IPS-NIHi7 (cell line): ENCODE measurements around the gene CHN1.

Source experiments
- DNase-seq: peaks from one replicate; pipeline ENCODE4 v3.0.0; 2012; ENCODE audit warnings: mixed read lengths; ENCODE audit errors: extremely low spot score

CHN1 gene

DNA sequence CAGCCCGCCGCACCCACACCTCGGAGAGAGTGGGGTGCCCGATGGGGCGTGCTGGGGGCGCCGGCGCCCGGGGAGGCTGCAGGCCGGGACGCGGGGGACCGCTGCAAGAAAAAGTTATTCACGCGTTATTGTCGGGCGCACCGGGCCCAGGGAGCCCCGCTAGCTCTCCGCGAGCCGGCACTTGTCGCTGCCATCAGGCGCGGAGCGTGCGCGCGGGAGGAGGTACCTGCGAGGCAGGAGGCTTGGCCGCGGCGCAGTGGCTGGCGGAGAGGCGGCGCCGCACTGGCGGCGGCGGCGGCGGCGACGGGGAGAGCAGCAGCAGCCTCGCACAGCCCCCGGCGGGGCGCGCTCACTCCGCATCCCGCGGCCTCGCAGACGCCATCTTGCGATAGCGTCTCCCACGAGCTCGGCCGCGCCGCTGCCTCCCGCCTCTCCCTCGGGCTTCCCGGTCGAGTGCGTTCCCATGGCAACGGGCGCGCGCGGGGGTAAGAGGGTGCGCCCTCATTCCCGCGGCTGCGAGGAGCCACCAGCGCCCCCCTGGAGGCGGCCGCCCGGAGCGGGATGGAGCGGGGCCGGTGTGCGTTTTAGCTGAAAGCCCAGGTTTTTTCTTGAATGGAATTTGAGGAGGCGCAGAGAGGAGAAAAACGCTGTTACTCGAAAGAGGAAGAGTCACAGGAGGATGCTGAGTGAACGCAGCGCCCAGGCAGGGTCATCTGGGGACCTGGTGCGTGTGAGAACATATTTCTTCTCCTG lies at the start of gene CHN1:
TSS of gene CHN1 (minus strand) at position 402 of the 753 bp plus-strand sequence. CDS start 469 bp downstream, outside the sequence.
- peak; percentile 80 for DNase-seq

GRCh38 chr2:175054340-175054739 lies 49.2 kb upstream of the CHN1 start:
- no peak for DNase-seq

DNA sequence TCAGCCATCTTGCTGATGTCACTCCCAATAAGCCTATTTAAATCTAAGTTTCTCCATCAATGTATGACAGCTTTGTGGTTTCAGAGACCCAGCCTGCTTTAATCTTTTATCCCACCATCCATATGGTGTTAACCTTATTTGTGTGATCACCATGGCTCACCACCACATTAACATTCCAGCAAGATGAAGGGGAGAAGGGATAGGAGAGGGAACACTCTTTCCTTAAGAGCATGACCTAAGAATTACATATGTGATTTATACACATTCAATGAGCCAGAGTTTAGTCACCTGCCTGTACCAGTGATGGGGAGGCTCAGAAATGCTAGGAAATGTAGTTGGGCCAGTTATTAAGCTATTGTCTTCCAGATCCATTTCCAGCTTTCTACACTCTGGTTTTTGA lies 44.5 kb upstream of the CHN1 start:
- no peak for DNase-seq

GRCh38 chr2:175048275-175048674 lies 43.1 kb upstream of the CHN1 start:
- DNase-seq: no peak

DNA sequence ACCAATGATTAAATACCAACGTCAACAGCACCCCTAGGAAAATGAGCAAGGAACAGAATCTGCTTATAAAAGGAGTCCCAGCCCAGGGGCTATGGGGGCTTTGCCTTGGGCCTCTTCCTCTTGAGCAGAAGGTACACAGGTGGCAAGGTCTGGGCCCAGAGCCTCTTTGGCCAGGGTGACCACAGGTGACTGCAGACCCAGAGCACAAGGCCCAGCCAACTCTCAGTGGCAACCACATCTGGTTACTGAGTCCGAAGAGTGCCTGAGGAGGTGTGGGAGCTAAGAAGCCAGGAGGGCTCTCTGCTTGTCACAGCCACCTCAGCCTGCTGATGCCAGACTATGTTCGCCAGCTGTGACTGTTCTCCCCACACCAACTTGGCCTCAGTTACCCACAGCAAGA lies 34.3 kb upstream of the CHN1 start:
- no peak for DNase-seq

DNA sequence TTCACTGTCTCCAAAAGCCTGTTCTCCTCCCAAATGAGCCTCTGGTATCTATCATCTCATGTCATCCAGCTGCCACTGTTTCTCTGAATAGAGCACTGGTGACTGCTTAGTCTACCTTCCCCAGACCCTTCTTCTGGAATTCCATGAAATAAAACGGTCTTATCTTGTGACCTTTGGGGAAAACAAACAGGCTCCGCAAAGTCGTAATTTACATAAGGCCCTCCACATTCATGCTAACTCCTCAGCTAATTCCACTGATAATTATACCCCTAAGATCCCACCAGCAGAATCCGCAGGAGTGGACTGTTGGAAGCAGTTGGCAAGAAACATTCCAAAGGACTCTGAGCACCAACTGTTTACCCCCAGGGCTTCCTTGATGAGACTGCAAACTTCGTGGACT lies 33.9 kb upstream of the CHN1 start:
- DNase-seq: no peak

GRCh38 chr2:175037941-175038340 lies 32.8 kb upstream of the CHN1 start:
- no peak for DNase-seq

- no peak for DNase-seq
Observed at GRCh38 chr2:175036582-175037018, 31.4 kb upstream of the CHN1 start.

DNA sequence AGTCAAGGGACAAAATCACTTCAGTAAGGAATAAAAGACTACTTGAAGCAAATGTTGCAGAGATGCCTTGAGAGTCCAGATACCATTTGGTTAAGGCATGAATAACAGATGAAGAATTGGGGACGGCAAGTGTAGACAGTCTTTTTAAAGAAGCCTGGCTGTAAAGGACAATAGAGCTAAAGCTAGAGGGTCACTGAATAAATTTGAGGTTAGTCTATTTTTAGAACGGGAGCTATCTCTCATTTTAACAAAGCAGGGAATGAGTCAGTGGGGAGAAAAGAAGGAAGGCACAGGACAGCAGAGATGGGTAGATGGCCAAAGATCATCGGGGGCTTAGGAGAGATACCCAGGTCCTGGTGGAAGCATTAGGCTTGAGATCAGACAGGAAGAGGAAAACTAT lies 30.6 kb upstream of the CHN1 start:
- no peak for DNase-seq

DNA sequence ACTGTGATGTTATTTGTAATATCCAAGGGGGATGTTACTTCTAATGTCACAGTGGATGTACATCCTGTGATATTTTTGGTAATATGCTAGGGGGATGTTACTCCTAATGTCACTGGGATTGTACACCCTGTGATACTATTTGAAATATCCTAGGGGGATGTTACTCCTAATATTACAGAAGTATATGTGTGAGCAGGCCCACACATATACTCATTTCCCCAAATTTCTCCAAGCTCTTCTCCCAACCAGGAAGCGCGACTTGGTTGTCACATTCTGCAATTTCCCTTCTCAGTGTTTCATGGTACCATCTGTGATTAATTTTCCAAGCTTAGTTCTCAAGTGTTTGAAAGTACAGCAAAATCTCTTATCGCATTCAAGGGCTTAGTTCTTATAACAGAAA lies 29.5 kb upstream of the CHN1 start:
- no peak for DNase-seq

GRCh38 chr2:175030380-175031271 lies 25.4 kb upstream of the CHN1 start:
- peak; percentile 70 for DNase-seq

DNA sequence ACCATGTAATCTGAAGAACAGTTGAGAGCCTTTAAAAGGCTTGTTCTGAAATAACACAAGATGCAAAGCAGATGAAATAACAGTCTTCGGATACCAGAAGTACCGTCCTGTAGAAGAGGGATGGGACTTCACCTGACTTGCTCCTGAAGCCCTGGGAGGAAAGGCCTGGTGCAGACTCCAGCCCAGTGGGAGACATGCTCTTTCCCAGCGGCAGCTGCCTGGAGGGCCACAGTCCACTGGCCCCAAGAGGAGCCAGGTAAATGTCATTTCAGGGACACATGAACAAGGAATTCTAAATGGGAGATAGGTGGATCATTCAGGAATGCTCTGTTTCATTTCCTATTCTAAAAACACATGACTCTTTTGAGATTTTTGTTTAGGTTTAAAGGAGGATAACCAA lies 22.6 kb upstream of the CHN1 start:
- DNase-seq: no peak

GRCh38 chr2:175026385-175026784 lies 21.2 kb upstream of the CHN1 start:
- no peak for DNase-seq

DNA sequence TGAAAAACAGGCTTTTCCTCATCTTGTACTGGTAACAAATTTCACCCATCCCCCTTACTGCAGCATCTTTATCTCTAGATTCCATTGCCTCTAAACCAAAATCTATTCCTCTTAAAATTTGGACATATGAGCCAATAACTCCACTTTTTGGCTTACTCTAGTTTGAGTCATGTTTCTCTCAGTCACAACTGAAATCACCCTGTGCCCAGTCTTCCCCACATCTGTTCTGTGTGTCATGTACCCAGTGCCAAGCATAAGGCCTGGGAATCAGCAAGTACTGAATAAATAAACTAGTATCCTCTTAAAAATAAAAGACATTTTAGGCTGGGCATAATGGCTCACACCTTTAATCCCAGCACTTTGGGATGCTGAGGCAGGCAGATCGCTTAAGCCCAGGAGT lies 20.8 kb upstream of the CHN1 start:
- DNase-seq: no peak

DNA sequence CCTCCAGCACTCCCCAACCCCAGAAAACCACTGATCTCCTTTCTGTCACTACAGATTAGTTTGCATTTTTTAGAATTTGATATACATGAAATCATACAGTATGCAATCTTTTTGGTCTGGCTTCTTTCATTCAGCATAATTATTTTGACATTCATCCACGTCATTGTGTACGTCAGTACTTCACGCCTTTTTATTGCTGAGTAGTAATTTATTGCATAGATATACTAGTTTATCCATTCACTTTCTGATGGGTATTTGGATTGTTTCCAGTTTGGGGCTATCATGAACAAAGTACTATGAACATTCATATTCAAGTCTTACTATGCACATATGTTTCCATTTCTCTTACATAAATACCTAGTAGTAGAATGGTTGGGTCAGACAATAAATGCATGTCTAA lies 20.1 kb upstream of the CHN1 start:
- no peak for DNase-seq

DNA sequence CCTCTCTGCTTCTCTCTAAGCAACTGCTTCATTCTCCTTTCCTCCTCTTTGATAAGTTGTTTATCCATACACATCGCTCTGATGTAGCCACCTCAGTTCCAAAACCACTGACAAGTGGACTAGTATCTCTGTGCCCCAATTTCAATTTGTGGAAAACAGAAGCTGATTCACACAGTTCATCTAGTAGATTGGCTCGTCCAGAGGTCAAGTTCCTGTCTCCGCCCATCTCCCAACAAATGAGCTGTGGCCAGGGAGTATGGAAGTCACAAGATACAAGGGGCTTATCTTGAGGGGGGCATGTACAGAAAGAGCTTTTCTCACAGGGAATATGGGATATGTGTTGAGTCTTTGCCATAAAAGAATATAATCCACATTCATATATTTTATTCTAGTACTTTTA lies 17.7 kb upstream of the CHN1 start:
- DNase-seq: no peak

GRCh38 chr2:175019566-175020327 lies 14.6 kb upstream of the CHN1 start:
- no peak for DNase-seq

DNA sequence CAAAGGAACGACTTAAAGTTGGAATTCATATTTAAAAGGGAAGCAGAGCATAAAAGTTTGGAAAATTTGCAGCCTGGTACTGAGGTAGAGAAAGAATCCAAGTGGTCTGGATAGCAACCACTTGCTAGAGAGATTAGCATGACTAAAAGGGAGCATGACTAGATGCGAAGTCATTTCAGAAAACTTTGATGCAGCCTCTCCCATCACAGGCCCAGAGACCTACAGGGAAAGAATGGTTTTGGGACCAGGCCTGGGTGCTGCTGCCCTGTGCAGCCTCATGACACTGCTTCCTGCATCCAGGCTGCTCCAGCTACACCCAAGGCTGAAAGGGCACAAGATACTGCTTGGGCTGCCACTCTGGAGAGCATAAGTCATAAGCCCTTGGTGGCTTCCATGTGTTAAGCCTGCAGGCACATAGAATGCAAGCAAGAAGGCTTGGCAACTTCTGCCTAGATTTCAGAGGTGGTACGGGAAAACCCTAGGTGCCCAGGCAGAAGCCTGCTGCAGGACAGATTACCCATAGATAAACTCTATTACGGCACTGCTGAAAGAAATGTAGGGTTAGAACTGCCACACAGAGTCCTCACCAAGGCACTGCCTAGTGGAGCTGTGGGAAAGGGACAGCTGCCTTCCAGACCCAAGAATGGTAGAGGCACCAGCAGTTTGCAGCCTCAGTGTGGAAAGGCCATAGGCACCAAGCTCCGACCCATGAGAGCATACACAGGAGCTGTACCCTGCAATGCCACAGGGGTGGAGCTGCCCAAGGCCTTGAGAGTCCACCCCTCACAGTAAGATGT lies 12.6 kb upstream of the CHN1 start:
- DNase-seq: no peak

- no peak for DNase-seq
Observed at GRCh38 chr2:175015340-175015739, 10.2 kb upstream of the CHN1 start.

GRCh38 chr2:175012516-175012915 lies 7.3 kb upstream of the CHN1 start:
- DNase-seq: no peak

- DNase-seq: no peak
Observed at GRCh38 chr2:175011505-175011904, 6.3 kb upstream of the CHN1 start.
